Astrocyte (in vitro differentiated cells and primary cell): ENCODE results near the gene ARL6IP5. TPM values are rescaled to one million over a fixed set of nuclear protein-coding genes. Genes with fewer than 3 reads are reported as not detected.

Experiments used
- DNase-seq: peaks from one replicate; pipeline ENCODE4 v3.0.0-alpha.2; 2010; ENCODE audit warnings: low read depth
- FAIRE-seq: peaks from 2 replicates; lab custom pipeline; 2011; peaks lifted over from hg19 to GRCh38; lab: Jason Lieb, UNC
- H2AFZ ChIP-seq: 2 replicates; pipeline ENCODE4 v1.6.0; 2012; ENCODE audit warnings: low read depth, low read length, inconsistent platforms
- H3K27ac ChIP-seq: 2 replicates; pipeline ENCODE4 v1.5.1; 2011; ENCODE audit warnings: low read depth, low read length, inconsistent platforms
- H3K27me3 ChIP-seq: 2 replicates; pipeline ENCODE4 v1.6.0; 2011; ENCODE audit warnings: low read length, inconsistent platforms; ENCODE audit not compliant: insufficient read depth
- H3K36me3 ChIP-seq: 2 replicates; pipeline ENCODE4 v1.5.1; 2011; ENCODE audit warnings: low read length, inconsistent platforms; ENCODE audit not compliant: insufficient read depth
- H3K4me1 ChIP-seq: 2 replicates; pipeline ENCODE4 v1.5.1; 2011; ENCODE audit warnings: low read length, inconsistent platforms; ENCODE audit not compliant: insufficient read depth
- H3K4me2 ChIP-seq: 2 replicates; pipeline ENCODE4 v1.6.0; 2012; ENCODE audit warnings: low read length, inconsistent platforms
- H3K4me3 ChIP-seq: 2 replicates; pipeline ENCODE4 v1.5.1; 2011; ENCODE audit warnings: low read depth, mild to moderate bottlenecking, low read length, inconsistent platforms; ENCODE audit not compliant: insufficient read depth
- H3K79me2 ChIP-seq: 2 replicates; pipeline ENCODE4 v1.6.0; 2012; ENCODE audit warnings: mild to moderate bottlenecking, low read length, inconsistent platforms; ENCODE audit not compliant: insufficient read depth
- H3K9ac ChIP-seq: 2 replicates; pipeline ENCODE4 v1.6.0; 2012; ENCODE audit warnings: mild to moderate bottlenecking, low read length, inconsistent platforms
- H3K9me3 ChIP-seq: 2 replicates; pipeline ENCODE4 v1.5.1; 2012; ENCODE audit warnings: low read depth, mild to moderate bottlenecking, low read length, inconsistent platforms; ENCODE audit not compliant: insufficient read depth
- H4K20me1 ChIP-seq: 2 replicates; pipeline ENCODE4 v1.6.0; 2012; ENCODE audit warnings: low read length, inconsistent platforms; ENCODE audit not compliant: insufficient read depth
- H3K27ac Mint-ChIP-seq: one replicate; pipeline ENCODE4 v1.8.0; 2021; ENCODE audit warnings: mild to moderate bottlenecking, mixed read lengths; ENCODE audit not compliant: unreplicated experiment
- H3K27me3 Mint-ChIP-seq: one replicate; pipeline ENCODE4 v1.8.0; 2021; ENCODE audit warnings: low read depth, mixed read lengths; ENCODE audit not compliant: unreplicated experiment
- H3K36me3 Mint-ChIP-seq: one replicate; pipeline ENCODE4 v1.8.0; 2021; ENCODE audit warnings: low read depth, mixed read lengths; ENCODE audit not compliant: unreplicated experiment
- H3K4me1 Mint-ChIP-seq: one replicate; pipeline ENCODE4 v1.8.0; 2021; ENCODE audit warnings: low read depth, mixed read lengths; ENCODE audit not compliant: unreplicated experiment
- H3K4me3 Mint-ChIP-seq: one replicate; pipeline ENCODE4 v1.8.0; 2021; ENCODE audit warnings: mild to moderate bottlenecking, moderate library complexity, mixed read lengths; ENCODE audit not compliant: unreplicated experiment
- H3K9me3 Mint-ChIP-seq: one replicate; pipeline ENCODE4 v1.8.0; 2021; ENCODE audit warnings: mild to moderate bottlenecking, mixed read lengths; ENCODE audit not compliant: unreplicated experiment
- EZH2 ChIP-seq: IDR thresholded peaks from 2 replicates; pipeline ENCODE4 v1.6.1; 2012; ENCODE audit warnings: mild to moderate bottlenecking, low read length, inconsistent platforms; ENCODE audit not compliant: insufficient read depth
- total RNA-seq: library from RNA; stranded (reverse); gene quantifications from 2 replicates; pipeline ENCODE4 v1.2.1, GENCODE V29; 2021
- TF ChIP-seq, protein P1 (sequence below): IDR thresholded peaks from 2 replicates; pipeline ENCODE4 v1.5.1; 2011; ENCODE audit warnings: low read depth, mild to moderate bottlenecking, inconsistent platforms, low read length, moderate library complexity; ENCODE audit not compliant: insufficient read depth

The ARL6IP5 gene
- total RNA-seq, 1 donor from 2014 or later = 160 TPM

DNA sequence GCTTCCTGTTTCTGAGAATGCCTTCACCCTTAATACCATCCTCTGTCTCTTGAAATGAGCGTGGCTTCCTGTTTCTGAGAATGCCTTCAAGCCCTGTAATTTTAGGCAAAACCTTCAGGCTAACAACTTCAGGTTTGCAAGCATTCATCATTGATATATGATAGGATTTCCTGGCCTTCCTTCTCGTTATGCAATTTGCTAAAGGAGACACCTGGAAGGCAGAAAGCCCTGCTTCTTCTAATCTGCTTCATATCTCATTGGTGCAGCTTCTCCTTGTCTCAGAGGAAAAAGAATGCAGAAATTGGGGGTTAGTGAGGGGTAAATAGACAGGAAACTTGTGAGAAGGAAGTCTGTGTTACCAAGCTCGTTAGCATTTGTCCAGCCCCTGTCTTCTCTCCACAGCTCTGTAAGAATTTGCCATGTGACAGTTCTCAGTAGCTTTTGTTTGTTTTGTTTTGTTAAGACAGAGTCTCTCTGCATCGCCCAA lies 7.3 kb downstream of the ARL6IP5 start:
- TF ChIP-seq, protein P1, sequence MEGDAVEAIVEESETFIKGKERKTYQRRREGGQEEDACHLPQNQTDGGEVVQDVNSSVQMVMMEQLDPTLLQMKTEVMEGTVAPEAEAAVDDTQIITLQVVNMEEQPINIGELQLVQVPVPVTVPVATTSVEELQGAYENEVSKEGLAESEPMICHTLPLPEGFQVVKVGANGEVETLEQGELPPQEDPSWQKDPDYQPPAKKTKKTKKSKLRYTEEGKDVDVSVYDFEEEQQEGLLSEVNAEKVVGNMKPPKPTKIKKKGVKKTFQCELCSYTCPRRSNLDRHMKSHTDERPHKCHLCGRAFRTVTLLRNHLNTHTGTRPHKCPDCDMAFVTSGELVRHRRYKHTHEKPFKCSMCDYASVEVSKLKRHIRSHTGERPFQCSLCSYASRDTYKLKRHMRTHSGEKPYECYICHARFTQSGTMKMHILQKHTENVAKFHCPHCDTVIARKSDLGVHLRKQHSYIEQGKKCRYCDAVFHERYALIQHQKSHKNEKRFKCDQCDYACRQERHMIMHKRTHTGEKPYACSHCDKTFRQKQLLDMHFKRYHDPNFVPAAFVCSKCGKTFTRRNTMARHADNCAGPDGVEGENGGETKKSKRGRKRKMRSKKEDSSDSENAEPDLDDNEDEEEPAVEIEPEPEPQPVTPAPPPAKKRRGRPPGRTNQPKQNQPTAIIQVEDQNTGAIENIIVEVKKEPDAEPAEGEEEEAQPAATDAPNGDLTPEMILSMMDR = no peak
- Histone ChIP-seq H3K36me3 (no peaks in the 10 kb centered on the region), H3K27ac (no peak overlapping the region), H4K20me1 (peaks cover 84% of the 10 kb centered on the region), H3K27me3 (no peaks in the 10 kb centered on the region), H3K4me1 (peaks cover 46% of the 10 kb centered on the region), H3K9me3 (no peaks in the 10 kb centered on the region), H3K4me3 (no peak overlapping the region), H3K4me2 (peak overlapping the region; percentile 54), H2AFZ (no peak overlapping the region), H3K9ac (no peak overlapping the region), H3K79me2 (peaks cover 89% of the 10 kb centered on the region)
- DNase-seq (no peak), FAIRE-seq (peak; percentile 9)
- Mint-ChIP-seq H3K4me3 (no peak overlapping the region), H3K36me3 (peaks cover 4% of the 10 kb centered on the region), H3K9me3 (no peaks in the 10 kb centered on the region), H3K27me3 (no peaks in the 10 kb centered on the region), H3K27ac (peak overlapping the region; percentile 64), H3K4me1 (peaks cover 54% of the 10 kb centered on the region)

GRCh38 chr3:69094467-69095205 lies 9.9 kb downstream of the ARL6IP5 start:
- Histone ChIP-seq H3K9ac (peak overlapping the region; percentile 18), H3K27me3 (no peaks in the 10 kb centered on the region), H3K79me2 (peaks cover 82% of the 10 kb centered on the region), H3K4me3 (no peak overlapping the region), H3K27ac (peak overlapping the region; percentile 46), H2AFZ (no peak overlapping the region), H3K4me2 (peak overlapping the region; percentile 58), H3K36me3 (no peaks in the 10 kb centered on the region), H3K9me3 (no peaks in the 10 kb centered on the region), H4K20me1 (peaks cover 74% of the 10 kb centered on the region), H3K4me1 (peaks cover 30% of the 10 kb centered on the region)
- DNase-seq (peak; percentile 81), FAIRE-seq (peak; percentile 72)
- no peak overlapping the region for H3K4me3 Mint-ChIP-seq
- H3K9me3 Mint-ChIP-seq = no peaks in the 10 kb centered on the region
- H3K4me1 Mint-ChIP-seq = peaks cover 48% of the 10 kb centered on the region
- no peaks in the 10 kb centered on the region for H3K27me3 Mint-ChIP-seq
- TF ChIP-seq EZH2 = no peak
- TF ChIP-seq, protein P1 = no peak
- peaks cover 2% of the 10 kb centered on the region for H3K36me3 Mint-ChIP-seq
- H3K27ac Mint-ChIP-seq = no peak overlapping the region

DNA sequence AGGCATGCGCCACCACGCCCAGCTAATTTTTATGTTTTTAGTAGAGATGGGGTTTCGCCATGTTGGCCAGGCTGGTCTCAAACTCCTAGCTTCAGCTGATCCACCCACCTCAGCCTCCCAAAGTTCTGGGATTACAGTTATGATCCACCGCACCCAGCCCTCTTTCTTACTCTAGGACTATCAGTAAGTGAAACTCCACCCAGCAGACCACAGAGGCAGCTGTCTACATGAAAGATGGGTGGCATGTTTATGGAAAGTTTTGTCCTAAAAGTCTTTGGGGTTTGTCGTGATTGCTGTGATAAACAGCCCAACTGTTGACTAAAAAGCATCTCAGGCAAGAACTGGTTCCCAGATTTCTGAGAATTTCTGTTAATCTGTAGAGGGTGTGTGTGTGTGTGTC lies 10.9 kb downstream of the ARL6IP5 start:
- Histone ChIP-seq H3K4me2 (no peak overlapping the region), H2AFZ (no peak overlapping the region), H3K79me2 (peaks cover 81% of the 10 kb centered on the region), H3K4me3 (no peak overlapping the region), H3K4me1 (peaks cover 21% of the 10 kb centered on the region), H4K20me1 (peaks cover 72% of the 10 kb centered on the region), H3K9ac (no peak overlapping the region), H3K9me3 (no peaks in the 10 kb centered on the region), H3K27me3 (no peaks in the 10 kb centered on the region), H3K36me3 (no peaks in the 10 kb centered on the region), H3K27ac (no peak overlapping the region)
- Mint-ChIP-seq H3K4me1 (peaks cover 38% of the 10 kb centered on the region), H3K27ac (peak overlapping the region; percentile 34), H3K9me3 (no peaks in the 10 kb centered on the region), H3K36me3 (peaks cover 3% of the 10 kb centered on the region), H3K27me3 (no peaks in the 10 kb centered on the region), H3K4me3 (no peak overlapping the region)
- FAIRE-seq (no peak), DNase-seq (no peak)
- TF ChIP-seq, protein P1 = no peak
- no peak for TF ChIP-seq EZH2
